ENCODE measurements around the gene NEK1. TPM values are rescaled to one million over a fixed set of nuclear protein-coding genes. Genes with fewer than 3 reads are reported as not detected.

NEK1 gene
- total and polyA plus RNA-seq, 2 of the 8 experiments (the other 6 are each of a cell fraction or from before 2014, with no cell fraction given): 3.9 to 11.7 TPM

DNA sequence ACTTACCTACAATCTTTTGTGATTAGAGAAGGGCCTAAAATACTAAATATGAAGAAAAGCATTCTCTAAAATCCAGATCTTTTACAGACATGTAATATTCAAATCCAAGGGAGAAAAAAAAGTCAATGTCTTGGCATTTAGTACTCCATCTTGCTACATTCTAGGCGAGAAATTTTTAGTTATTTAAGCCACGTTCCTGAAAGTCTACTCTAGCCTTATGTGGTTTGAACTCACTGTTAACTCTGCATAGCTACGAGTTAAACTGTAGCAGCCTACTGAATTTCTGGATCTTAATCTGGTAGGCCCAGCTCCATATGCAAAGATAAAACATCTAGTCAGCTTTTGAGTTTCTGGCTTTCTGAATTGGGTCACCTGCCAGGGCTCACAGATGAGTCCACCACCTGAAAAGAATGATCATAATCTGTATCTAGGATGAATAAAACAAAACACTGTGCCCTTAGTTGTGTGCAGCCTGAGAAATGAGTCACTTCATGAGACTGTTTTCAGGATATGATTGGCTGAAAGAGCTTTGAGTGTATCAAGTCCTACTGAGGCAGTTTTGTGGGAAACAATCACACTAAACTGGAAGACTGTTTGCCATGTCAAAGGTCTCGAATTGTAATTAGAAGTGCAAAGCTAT lies 3.2 kb upstream of the NEK1 start (continued):
- TF ChIP-seq EGR1 (IDR thresholded peaks at IDR 0.05; ENCODE audit: borderline replicate concordance, low read depth, low read length): no peak
- no peak for TF ChIP-seq RNF2 (IDR thresholded peaks at IDR 0.05; ENCODE audit: borderline replicate concordance, low read depth, low read length, missing control alignments, poor library complexity, severe bottlenecking)
- no peak for TF ChIP-seq ASH2L (IDR thresholded peaks at IDR 0.05; ENCODE audit: low read length)
- TF ChIP-seq RBBP5 (IDR thresholded peaks at IDR 0.05; ENCODE audit: borderline replicate concordance, low read depth, low read length): no peak
- TF ChIP-seq, protein P1, sequence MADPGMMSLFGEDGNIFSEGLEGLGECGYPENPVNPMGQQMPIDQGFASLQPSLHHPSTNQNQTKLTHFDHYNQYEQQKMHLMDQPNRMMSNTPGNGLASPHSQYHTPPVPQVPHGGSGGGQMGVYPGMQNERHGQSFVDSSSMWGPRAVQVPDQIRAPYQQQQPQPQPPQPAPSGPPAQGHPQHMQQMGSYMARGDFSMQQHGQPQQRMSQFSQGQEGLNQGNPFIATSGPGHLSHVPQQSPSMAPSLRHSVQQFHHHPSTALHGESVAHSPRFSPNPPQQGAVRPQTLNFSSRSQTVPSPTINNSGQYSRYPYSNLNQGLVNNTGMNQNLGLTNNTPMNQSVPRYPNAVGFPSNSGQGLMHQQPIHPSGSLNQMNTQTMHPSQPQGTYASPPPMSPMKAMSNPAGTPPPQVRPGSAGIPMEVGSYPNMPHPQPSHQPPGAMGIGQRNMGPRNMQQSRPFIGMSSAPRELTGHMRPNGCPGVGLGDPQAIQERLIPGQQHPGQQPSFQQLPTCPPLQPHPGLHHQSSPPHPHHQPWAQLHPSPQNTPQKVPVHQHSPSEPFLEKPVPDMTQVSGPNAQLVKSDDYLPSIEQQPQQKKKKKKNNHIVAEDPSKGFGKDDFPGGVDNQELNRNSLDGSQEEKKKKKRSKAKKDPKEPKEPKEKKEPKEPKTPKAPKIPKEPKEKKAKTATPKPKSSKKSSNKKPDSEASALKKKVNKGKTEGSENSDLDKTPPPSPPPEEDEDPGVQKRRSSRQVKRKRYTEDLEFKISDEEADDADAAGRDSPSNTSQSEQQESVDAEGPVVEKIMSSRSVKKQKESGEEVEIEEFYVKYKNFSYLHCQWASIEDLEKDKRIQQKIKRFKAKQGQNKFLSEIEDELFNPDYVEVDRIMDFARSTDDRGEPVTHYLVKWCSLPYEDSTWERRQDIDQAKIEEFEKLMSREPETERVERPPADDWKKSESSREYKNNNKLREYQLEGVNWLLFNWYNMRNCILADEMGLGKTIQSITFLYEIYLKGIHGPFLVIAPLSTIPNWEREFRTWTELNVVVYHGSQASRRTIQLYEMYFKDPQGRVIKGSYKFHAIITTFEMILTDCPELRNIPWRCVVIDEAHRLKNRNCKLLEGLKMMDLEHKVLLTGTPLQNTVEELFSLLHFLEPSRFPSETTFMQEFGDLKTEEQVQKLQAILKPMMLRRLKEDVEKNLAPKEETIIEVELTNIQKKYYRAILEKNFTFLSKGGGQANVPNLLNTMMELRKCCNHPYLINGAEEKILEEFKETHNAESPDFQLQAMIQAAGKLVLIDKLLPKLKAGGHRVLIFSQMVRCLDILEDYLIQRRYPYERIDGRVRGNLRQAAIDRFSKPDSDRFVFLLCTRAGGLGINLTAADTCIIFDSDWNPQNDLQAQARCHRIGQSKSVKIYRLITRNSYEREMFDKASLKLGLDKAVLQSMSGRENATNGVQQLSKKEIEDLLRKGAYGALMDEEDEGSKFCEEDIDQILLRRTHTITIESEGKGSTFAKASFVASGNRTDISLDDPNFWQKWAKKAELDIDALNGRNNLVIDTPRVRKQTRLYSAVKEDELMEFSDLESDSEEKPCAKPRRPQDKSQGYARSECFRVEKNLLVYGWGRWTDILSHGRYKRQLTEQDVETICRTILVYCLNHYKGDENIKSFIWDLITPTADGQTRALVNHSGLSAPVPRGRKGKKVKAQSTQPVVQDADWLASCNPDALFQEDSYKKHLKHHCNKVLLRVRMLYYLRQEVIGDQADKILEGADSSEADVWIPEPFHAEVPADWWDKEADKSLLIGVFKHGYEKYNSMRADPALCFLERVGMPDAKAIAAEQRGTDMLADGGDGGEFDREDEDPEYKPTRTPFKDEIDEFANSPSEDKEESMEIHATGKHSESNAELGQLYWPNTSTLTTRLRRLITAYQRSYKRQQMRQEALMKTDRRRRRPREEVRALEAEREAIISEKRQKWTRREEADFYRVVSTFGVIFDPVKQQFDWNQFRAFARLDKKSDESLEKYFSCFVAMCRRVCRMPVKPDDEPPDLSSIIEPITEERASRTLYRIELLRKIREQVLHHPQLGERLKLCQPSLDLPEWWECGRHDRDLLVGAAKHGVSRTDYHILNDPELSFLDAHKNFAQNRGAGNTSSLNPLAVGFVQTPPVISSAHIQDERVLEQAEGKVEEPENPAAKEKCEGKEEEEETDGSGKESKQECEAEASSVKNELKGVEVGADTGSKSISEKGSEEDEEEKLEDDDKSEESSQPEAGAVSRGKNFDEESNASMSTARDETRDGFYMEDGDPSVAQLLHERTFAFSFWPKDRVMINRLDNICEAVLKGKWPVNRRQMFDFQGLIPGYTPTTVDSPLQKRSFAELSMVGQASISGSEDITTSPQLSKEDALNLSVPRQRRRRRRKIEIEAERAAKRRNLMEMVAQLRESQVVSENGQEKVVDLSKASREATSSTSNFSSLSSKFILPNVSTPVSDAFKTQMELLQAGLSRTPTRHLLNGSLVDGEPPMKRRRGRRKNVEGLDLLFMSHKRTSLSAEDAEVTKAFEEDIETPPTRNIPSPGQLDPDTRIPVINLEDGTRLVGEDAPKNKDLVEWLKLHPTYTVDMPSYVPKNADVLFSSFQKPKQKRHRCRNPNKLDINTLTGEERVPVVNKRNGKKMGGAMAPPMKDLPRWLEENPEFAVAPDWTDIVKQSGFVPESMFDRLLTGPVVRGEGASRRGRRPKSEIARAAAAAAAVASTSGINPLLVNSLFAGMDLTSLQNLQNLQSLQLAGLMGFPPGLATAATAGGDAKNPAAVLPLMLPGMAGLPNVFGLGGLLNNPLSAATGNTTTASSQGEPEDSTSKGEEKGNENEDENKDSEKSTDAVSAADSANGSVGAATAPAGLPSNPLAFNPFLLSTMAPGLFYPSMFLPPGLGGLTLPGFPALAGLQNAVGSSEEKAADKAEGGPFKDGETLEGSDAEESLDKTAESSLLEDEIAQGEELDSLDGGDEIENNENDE (IDR thresholded peaks at IDR 0.05; ENCODE audit: insufficient replicate concordance, low read length): no peak
- TF ChIP-seq ZNF274 (IDR thresholded peaks at IDR 0.05; ENCODE audit: borderline replicate concordance, extremely low read depth, low read length): no peak
- no peak for TF ChIP-seq TBP (IDR thresholded peaks at IDR 0.05; ENCODE audit: low read depth, low read length)
